ENCODE measurements around the gene AARS2.

Gene AARS2

DNA sequence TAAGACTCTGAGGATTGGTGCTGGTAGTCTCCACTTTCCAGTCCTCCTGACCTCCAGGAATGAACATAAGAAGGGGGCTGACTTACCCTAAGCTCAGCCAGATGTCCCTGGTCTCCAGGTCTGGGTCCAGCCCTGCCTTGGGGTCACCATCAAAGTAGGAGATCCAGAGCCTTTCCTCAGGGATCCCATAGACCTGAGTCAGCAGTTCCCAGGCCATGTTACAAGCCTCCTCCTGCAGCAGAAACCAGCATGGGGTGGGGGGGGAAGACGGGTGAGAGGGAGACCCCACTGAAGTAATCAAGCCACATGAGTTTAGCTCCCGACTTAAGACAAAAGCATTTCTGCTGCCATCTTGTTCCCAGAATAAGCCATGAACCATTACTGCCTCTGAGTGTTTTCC lies 1.8 kb downstream of the AARS2 start:
- TF ChIP-seq POLR2AphosphoS5 (IDR thresholded peaks at IDR 0.05; ENCODE audit: low read depth, low read length) = no peak

DNA sequence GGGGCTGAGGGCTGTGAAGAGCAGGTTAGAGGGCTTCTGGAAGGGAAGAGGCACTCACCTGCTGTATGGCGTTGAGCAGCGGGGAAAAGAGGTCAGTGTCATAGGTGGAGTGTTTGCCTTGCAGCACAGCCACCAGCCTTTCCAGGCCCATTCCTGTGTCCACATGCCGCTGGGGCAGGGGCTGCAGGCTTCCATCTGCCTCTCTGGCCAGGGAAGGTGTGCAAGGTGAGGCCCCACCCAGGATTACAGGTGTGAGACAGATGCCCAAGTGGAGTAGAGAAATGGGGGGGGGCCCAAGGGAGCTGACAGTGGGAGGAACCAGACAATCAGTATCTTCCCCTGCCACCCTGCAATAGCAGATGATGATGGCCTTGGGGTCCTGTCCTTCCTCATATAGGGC lies 2.9 kb downstream of the AARS2 start:
- no peak for TF ChIP-seq FOXP2 (optimal IDR thresholded peaks at IDR 0.05; ENCODE audit: borderline replicate concordance, extremely low read depth, extremely low read length, insufficient read depth)
- TF ChIP-seq SIN3A (IDR thresholded peaks at IDR 0.05; ENCODE audit: borderline replicate concordance, insufficient read depth, low read length) = no peak
- no peak for TF ChIP-seq POLR2AphosphoS5 (IDR thresholded peaks at IDR 0.05; ENCODE audit: low read depth, low read length)
- TF ChIP-seq, protein P1, sequence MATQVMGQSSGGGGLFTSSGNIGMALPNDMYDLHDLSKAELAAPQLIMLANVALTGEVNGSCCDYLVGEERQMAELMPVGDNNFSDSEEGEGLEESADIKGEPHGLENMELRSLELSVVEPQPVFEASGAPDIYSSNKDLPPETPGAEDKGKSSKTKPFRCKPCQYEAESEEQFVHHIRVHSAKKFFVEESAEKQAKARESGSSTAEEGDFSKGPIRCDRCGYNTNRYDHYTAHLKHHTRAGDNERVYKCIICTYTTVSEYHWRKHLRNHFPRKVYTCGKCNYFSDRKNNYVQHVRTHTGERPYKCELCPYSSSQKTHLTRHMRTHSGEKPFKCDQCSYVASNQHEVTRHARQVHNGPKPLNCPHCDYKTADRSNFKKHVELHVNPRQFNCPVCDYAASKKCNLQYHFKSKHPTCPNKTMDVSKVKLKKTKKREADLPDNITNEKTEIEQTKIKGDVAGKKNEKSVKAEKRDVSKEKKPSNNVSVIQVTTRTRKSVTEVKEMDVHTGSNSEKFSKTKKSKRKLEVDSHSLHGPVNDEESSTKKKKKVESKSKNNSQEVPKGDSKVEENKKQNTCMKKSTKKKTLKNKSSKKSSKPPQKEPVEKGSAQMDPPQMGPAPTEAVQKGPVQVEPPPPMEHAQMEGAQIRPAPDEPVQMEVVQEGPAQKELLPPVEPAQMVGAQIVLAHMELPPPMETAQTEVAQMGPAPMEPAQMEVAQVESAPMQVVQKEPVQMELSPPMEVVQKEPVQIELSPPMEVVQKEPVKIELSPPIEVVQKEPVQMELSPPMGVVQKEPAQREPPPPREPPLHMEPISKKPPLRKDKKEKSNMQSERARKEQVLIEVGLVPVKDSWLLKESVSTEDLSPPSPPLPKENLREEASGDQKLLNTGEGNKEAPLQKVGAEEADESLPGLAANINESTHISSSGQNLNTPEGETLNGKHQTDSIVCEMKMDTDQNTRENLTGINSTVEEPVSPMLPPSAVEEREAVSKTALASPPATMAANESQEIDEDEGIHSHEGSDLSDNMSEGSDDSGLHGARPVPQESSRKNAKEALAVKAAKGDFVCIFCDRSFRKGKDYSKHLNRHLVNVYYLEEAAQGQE (IDR thresholded peaks at IDR 0.05; ENCODE audit: insufficient read depth in 1 of 2, low read depth in 2 of 2, low read length in 2 of 2) = no peak
- no peak for TF ChIP-seq TAF1 (IDR thresholded peaks at IDR 0.05; ENCODE audit: borderline replicate concordance, insufficient read depth, low read length)

DNA sequence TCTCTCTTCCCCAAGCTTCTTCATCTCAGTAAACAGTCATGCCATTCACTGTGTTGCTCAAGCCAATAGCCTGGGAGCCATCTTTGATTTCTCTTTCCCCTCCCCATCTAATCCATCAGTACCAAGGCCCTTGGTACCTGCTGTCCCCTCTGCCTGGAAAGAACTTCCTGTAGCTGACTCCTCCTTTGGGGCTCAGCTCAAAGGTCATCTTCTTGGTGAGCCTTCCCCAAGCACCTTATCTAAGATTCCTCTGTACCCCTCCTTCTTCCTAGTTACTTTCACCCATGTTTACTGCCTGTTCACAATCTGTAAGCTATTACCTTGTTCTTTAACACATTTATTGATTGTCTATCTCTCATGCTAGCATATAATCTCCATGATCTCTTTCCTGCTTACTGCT lies 3.5 kb downstream of the AARS2 start:
- TF ChIP-seq TAF1 (IDR thresholded peaks at IDR 0.05; ENCODE audit: borderline replicate concordance, insufficient read depth, low read length) = no peak

DNA sequence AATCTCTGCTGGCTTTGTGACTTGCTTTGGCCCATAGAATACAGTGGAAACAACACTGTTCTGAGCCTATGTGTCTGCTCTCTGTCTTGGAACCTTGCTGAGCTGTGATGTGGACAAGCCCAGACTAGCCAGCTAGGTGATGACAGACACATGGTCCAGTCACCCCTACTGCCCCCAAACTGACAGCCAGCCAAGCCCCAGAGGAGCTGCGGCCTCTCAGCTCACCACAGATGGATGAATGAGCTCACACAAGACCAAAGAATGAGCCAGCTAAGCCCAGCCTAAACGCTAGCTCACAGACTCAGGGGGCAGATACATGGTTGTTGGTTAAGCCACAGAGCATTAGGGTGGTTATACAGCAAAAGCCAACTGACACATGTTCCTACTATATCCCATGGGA lies 4.1 kb downstream of the AARS2 start:
- no peak for TF ChIP-seq SIN3A (IDR thresholded peaks at IDR 0.05; ENCODE audit: borderline replicate concordance, insufficient read depth, low read length)
- no peak for TF ChIP-seq FOXP2 (optimal IDR thresholded peaks at IDR 0.05; ENCODE audit: borderline replicate concordance, extremely low read depth, extremely low read length, insufficient read depth)
- no peak for TF ChIP-seq POLR2AphosphoS5 (IDR thresholded peaks at IDR 0.05; ENCODE audit: low read depth, low read length)
- TF ChIP-seq, protein P1 (IDR thresholded peaks at IDR 0.05; ENCODE audit: insufficient read depth in 1 of 2, low read depth in 2 of 2, low read length in 2 of 2) = no peak
- no peak for TF ChIP-seq TAF1 (IDR thresholded peaks at IDR 0.05; ENCODE audit: borderline replicate concordance, insufficient read depth, low read length)

DNA sequence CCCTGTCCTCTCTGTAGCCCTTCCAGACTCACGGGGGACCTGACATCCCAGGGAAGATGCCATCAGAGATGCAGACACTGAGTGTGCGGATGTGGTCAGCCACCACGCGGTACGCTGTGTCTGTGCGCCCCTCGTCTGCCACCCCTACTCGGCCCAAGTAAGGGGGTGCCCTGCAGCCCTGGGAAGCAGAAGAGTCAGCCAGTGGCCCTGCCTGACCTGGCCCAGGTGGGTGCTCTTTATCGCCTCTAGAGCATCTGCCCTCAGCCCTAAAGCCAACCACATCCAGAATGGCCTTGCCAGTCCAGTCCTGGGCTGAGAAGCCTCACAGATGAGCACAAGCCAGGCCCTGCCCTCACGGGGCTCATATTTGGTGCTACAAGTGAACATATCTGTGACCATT lies 5.9 kb downstream of the AARS2 start:
- no peak for TF ChIP-seq SIN3A (IDR thresholded peaks at IDR 0.05; ENCODE audit: borderline replicate concordance, insufficient read depth, low read length)

DNA sequence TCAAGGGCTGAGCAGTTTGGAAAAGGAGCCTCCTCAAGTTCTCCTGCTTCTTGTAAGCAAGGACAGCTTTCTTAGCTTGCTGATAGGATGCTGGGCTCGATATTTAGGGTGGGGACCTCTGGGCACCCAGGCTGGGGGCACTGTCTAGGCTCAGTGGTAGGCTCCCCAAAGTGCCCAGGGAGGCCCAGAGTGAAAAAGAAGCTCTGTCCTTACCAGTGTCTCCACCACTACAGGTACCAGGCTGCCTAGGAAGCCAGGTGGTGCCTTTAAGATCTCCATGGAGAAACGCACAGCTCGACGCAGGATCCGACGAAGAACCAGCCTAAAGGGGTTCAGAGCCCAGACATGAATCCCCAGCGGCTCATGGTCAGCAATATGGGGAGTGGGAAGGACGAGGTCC lies 6.4 kb downstream of the AARS2 start:
- TF ChIP-seq POLR2AphosphoS5 (IDR thresholded peaks at IDR 0.05; ENCODE audit: low read depth, low read length) = no peak
- TF ChIP-seq TAF1 (IDR thresholded peaks at IDR 0.05; ENCODE audit: borderline replicate concordance, insufficient read depth, low read length) = no peak
- TF ChIP-seq SIN3A (IDR thresholded peaks at IDR 0.05; ENCODE audit: borderline replicate concordance, insufficient read depth, low read length) = no peak

DNA sequence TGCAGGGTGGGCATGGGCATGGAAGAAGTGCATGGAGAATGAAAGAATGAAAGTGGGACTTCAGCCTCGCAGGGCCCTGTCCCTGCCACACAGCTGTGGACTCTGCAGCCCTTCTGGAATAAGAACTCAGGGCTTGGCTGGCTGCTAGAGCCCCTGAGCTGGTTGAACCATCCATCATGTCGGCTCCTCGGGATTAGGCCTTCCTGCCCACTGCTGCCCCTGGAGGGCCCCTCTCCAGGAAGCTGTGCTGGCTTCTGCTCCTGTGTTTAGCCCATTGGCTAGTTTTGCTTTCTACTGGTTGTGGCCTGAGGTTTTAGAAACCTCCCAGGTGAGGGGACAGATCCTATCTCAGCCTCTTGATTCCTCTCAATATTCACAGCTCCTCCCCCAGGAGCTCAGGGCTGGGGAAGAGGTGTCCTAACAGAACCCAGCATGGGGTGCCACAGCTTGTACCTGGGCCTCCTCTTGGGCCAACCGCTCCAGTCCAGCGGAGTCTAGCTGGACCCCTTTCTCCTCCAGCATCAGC lies 7.9 kb downstream of the AARS2 start:
- TF ChIP-seq, protein P1 (IDR thresholded peaks at IDR 0.05; ENCODE audit: insufficient read depth in 1 of 2, low read depth in 2 of 2, low read length in 2 of 2) = no peak
- no peak for TF ChIP-seq POLR2AphosphoS5 (IDR thresholded peaks at IDR 0.05; ENCODE audit: low read depth, low read length)
- no peak for TF ChIP-seq FOXP2 (optimal IDR thresholded peaks at IDR 0.05; ENCODE audit: borderline replicate concordance, extremely low read depth, extremely low read length, insufficient read depth)
- TF ChIP-seq SIN3A (IDR thresholded peaks at IDR 0.05; ENCODE audit: borderline replicate concordance, insufficient read depth, low read length) = no peak
- no peak for TF ChIP-seq TAF1 (IDR thresholded peaks at IDR 0.05; ENCODE audit: borderline replicate concordance, insufficient read depth, low read length)

Data from PFSK-1 (cell line).